NCI-H128 (cell line): ENCODE results near the gene SKA3.
"Not testable (repeated sequence)": the region's sequence is repeated elsewhere in the genome, so short reads cannot be mapped to it uniquely, and the experiment has no call there.

Experiments
- DNase-seq: peaks from one replicate; lab custom pipeline; 2025; ENCODE audit not compliant: unreplicated experiment; lab: John Stamatoyannopoulos, UW

Gene SKA3

DNA sequence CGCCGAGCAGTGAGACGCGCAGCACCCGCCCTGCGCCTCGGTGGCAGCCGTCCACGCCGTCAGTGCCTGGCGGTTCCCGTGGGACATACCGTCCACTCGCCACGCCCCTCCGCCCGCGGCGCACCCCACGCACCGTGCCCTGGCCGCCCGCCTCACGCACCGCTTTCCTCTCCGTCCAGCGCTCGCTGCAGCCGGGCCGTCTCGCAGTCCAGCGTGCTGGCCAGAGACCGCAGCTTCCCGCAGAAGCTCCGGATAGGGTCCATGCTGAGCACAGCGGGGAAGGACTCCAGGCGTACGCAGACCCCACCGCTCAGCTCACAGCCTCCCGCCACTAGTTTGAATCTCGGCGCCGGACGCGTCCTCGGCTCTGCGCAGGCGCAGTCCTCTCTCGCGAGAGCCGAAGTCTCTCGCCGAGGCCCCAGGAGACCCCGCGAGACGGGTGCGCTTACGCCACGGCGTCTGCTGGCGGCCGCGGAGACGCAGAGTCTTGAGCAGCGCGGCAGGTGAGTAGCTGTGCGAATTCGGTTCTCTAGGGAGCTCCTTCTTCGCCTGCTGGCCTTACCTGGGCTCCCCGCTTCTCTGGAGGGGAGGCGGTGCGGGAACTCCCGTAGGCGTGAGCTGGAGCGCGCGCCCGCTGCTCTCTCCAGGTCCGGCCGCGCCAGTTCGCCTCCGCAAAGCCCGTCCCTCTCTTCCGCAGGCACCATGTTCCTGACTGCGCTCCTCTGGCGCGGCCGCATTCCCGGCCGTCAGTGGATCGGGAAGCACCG is at the start of gene SKA3, which contains the start of gene MRPL57:
Gene SKA3, minus strand, starts transcription at position 338 of the 767 bp plus-strand sequence. Its CDS starts 75 bp downstream, at position 263.
Gene MRPL57, plus strand, starts transcription at position 444 of the 767 bp plus-strand sequence. Its CDS starts 259 bp downstream, at position 703.
- peak; percentile 90 for DNase-seq

DNA sequence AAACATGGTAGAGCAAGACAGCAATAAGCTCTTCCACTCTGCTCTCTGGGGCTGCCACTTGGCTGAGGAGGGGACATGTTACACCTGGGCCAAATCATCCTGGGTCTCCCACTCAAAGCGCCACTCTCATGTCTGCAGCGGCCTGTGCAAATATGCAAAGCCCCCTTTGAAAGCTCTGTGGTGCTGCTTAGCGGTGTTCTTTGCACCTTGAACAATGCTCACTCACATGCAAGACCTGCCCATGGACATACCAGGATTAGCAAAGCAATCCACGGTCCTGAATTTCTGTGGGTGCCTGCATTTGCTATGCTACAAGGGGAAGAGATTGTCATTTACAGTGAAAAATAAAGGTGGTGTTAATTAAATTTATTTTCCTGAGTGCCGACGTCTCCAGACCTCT is 48.7 kb upstream of the SKA3 start:
- no peak for DNase-seq

DNA sequence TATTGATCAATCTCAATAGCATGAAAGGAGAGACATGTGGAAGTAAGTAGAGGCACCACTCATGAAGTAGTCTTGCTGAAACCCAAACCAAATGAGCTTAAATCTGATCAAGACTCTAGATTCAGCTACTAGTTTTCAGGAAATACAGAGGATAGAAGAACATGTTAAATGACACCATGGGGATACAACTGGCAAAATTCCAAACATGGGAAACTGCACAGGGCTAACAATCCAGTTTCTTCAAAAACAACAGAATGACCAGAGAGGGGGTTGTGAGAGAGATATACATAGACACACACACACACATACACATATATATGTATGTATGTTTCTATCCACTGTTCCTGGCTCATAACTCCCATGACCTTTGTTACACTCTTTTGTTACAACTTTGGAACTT is 44.9 kb upstream of the SKA3 start:
- no peak for DNase-seq

DNA sequence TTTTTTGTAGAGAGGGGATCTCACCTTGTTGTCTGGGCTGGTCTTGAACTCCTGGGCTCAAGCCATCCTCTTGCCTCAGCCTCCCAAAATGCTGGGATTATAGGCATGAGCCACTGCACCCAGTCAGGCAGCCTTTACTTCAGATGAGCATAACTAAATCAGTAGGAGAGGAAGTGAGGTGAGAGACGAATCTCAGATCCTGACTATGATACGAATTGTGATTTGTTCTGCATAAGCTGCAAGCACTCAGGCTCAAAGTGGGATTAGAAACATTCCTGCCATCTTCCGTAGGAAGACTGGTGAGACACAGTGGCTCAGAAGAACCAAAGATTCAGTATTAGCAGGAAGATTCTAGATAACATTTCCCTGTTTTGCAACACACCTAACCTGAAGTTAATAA is 43.4 kb upstream of the SKA3 start:
- not testable (repeated sequence) for DNase-seq

DNA sequence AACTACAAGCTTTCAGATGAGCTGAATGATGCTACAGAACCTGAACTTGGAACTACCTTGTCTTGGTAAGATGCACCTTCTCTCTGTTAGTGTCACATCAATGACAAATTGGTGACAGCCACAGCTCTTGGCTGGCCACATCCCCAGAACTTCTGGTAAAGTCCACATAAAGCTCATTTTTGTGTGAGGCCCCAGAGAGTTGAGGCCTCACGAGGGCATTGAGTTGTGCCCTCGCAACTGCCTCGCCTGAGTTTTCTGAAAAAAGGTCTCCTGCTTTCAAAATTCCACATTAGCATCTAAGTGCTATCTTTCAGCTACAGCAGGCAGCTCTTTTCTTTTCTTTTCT is 42.7 kb upstream of the SKA3 start:
- DNase-seq = no peak

DNA sequence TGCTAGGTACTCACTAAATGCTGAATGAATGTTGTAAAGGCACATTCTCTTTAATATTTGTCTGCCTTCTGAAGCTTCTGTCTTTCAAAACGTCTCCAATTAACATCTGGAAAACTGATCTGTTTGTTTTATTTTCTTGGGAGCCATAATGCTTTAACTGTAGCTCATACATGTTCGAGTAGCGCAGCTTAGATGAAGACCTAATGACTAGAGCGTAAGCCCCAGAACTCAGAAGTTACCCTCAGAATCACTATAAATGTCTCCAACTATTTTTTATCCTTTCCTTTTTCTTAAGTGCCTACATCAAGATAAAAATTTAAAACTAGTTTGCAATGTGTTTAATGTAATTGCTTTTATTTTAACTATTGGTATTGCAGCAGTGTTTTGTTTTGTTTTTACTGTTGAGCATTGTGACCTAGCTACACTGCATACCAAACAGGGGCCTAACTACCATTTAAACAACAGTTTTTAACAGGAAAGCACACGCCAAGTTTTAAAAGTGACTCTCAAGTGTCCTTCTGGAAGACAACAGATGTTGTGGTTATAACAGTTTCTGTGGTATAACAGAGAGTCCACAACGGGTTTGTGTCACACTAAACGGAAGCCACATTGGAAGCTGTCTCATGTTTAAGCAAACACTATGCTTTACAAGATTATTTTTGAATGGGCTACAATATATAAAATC is 42.1 kb upstream of the SKA3 start:
- no peak for DNase-seq

DNA sequence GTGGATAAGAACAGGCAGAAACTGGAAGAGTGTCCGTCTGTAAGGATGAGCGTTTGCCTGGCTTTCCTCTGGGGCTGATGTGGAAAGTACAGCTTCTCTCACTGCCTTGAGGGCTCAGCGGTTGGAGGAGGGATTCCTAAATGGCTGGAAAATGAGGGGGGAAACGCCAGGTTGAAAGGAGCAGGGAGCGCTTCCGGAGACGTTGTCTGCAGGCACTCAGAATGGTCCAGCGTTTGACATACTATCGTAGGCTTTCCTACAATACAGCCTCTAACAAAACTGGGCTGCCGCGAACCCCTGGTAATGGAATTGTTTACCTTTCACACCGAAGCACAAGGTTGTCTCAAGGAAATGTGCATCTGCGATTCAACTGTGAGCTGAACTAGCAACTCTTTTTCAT is 40.0 kb upstream of the SKA3 start:
- DNase-seq = no peak

DNA sequence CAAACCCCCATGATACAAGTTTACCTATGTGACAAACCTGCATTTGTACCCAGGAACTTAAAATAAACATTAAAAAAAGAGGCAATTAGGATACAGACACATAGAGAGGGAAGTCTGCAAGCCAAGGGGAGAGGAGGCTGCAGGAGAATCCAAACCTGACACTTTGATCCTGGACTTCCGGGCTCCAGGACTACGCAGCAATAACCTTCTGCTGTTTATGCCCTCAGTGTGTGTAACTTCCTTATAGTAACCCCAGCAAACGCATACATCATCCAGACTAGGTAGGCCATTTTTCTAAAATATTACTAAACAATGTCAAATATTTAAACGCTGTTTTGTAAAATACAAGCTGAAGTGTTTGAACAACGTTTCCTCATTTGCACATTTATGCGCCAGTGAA is 39.1 kb upstream of the SKA3 start:
- DNase-seq = not testable (repeated sequence)

DNA sequence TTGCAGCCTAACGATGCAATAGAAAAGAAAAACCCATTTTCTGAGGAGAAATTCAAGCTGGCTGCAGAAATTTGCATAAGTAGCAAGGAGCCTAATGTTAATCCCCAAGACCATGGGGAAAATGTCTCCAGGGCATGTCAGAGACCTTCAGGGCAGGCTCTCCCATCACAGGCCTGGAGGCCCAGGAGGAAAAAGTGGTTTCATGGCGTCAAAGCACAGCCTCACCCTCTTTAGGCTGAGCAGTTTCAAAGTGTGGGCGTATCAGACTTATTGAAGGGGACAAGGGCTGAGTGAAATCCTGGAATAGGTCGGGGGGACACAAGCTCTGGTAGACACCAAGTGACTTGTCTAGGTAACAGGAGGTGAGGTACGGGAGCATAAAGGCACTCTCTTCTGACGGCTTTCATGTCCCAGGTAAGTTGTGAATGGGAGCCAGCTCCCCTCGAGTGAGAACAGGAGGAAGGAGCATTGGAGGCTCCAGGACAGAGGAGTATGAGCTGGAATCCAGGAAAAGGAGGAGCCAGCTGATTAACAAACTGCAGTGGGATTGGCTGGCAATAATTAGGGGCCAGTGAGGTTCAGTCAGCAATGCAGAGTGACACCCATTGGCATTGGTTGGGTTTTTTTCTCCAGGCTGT is 35.9 kb upstream of the SKA3 start:
- DNase-seq = no peak

DNA sequence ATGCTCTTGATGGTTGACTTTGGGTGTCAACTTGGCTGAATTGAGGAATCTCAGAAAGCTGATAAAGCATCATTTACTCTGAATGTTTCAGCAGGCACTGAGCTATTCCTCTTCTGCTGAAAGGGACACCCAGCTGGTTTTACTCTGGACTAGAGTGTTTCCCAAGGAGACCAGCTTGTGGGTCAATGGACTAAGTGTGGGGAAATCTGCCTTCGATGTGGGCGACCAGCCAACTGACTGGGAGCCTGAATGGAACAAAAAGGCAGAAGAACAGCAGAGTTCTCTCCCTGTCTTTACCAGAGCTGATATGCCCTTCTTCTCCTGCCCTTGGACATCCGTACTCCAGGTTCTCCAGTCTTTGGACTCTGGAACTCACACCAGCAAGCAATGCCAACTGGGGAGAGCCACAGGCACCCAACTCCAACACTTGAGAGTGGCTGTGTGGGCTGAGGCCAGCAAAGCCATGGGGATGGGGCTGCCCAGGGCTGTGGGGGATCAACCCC is 32.4 kb upstream of the SKA3 start:
- no peak for DNase-seq

DNA sequence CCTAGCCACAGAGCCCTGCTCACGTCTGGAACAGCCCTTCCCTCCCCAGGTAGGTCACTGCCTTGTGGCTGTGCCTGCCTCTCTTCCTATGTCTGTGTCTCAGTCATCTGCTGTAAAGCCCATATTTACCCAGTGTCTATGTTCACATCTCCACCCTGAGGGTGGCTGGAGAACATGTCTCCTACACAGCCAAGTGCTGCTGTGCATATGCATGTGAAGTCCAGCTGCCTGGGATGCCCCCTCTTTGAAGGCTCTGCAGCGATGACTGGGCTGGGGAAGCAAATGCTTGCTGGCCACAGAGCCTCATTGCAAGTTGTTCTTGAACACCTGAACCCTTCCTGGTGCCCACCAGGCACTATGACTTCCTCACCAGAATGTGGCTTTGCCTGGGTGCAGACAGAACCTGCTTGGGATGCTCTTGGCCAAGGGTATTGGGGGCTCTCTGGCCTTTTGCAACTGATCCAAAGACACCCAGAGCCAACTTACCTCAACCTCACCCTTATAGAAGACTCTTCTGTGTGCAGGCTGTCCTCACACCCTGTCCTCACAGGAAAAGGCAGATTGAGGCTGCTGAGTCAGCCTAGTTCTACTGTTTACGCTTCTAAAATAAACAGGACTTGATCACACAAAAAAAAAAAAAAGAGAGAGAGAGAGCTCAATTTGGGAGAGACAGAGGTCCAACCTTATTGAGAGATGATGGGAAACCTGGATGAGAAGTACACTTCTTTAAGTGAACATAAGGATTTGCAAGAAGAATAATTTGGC is 26.6 kb upstream of the SKA3 start:
- DNase-seq = no peak

DNA sequence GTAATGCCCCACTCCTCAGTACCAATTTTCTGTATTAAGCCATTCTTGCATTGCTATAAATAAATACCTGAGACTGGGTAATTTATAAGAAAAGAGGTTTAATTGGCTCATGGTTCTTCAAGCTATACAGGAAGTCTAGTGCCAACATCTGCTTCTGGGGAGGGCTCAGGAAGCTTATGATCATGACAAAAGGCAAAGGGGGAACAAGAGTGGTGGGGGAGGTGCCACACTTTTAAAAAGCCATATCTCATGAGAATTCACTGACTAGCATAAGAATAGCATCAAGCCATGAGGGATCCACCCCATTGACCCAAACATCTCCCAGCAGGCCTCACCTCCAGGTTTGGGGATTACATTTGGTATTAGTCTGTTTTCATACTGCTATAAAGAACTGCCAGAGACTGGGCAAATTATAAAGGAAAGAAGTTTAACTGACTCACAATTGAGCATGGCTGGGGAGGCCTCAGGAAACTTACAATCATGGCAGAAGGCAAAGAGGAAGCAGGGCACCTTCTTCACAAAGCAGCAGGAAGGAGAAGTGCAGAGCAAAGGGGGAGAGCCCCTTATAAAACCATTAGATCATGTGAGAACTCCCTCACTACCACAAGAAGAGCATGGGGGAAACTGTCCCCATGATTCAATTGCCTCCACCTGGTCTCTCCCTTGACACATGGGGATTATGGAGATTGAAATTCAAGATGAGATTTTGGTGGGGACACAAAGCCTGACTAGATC is 25.3 kb upstream of the SKA3 start:
- DNase-seq = not testable (repeated sequence)

DNA sequence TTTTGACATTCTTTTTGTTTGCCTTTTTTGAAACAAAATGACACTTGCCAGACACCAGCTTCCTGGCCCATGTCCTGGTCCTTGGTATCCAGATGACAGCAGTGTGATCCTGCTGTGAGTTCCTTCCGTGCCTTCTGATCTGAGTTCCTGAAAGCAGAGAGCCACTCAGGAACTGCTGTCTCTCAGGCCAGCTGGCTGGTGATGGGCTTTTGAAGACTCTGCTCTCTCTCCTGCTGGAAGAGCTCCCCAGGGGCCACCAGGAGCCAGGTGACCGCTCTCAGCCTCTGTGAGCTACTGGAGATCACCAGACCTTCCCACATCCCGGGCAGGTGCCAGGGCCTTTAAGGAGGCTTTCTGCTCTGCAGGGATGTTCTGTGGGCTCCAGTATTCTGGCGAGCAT is 22.0 kb upstream of the SKA3 start:
- DNase-seq = not testable (repeated sequence)

DNA sequence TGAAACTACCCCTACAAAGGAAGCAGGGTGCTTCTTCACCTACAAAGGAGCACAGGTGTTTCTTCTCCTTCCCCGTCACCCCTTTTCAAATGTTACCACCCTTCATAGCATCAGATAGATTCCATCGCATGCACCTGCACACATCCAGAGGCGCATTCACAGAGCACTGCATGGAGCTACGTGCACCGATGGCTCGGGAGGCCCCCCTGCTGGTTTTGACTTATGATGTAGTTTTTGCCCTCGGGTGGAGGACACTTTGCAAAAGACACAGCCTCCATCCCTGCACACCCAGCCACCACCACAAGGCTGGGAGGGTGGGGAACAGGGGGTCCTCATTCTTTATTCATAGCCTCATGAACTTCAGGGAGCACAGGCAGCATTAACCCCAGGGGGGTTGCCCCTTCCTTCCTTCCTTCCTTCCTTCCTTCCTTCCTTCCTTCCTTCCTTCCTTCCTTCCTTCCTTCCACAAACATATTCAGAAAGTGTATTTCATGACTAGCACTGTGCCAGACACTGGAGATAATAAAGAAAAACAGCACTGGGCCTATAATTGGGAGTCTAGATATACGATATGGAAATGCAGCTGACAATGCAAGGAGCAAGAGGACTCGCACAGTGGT is 21.4 kb upstream of the SKA3 start:
- DNase-seq = not testable (repeated sequence)

DNA sequence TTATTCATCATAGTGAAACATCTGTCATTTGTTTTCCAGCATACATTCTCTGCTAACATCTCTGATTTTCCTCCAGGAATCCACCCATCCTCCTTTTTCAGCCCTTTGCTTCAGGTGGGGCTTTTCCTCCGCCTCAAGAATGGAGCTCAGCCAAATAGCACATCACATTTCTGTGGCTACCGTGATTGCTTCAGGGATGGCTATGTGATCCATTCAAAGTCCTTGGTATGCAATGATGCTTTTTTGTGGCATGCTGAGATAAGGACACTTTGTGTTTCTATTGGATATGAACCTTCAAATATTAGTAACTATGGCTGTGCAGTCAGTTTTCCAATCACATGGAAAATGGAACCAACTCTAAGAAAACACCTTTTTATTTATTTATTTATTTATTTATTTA is 18.4 kb upstream of the SKA3 start:
- DNase-seq = not testable (repeated sequence)

DNA sequence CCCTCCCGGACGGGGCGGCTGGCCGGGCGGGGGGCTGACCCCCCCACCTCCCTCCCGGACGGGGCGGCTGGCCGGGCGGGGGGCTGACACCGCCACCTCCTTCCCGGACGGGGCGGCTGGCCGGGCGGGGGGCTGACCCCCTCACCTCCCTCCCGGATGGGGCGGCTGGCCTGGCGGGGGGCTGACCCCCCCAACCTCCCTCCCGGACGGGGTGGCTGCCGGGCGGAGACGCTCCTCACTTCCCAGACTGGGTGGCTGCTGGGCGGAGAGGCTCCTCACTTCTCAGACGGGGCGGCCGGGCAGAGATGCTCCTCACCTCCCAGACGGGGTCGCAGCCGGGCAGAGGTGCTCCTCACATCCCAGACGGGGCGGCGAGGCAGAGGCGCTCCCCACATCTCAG is 10.1 kb upstream of the SKA3 start:
- DNase-seq = not testable (repeated sequence)

DNA sequence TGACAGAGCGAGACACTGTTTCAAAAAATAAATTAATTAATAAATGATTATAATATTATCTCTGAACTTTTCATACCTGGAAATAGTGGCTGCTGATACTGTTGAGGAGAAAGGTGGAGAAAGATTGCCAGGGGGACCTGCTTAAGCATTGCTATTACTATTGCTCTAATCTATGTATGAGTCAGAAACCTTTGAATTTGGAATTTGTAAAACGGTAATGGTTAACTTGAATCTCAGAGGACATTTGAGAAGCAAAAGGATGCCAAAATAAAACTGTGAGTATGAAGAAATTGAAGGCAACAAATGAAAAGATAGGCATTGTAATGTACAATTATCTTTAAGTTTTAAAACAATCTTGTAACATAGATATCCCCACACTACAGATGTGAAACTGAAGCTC is 5.3 kb upstream of the SKA3 start:
- DNase-seq = no peak

DNA sequence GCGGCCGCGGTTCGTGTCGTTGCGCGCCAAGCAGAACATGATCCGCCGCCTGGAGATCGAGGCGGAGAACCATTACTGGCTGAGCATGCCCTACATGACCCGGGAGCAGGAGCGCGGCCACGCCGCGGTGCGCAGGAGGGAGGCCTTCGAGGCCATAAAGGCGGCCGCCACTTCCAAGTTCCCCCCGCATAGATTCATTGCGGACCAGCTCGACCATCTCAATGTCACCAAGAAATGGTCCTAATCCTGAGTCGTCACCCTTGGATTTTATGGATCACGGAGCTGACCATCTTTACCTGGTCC is 581 bp upstream of the SKA3 start:
- DNase-seq = no peak

DNA sequence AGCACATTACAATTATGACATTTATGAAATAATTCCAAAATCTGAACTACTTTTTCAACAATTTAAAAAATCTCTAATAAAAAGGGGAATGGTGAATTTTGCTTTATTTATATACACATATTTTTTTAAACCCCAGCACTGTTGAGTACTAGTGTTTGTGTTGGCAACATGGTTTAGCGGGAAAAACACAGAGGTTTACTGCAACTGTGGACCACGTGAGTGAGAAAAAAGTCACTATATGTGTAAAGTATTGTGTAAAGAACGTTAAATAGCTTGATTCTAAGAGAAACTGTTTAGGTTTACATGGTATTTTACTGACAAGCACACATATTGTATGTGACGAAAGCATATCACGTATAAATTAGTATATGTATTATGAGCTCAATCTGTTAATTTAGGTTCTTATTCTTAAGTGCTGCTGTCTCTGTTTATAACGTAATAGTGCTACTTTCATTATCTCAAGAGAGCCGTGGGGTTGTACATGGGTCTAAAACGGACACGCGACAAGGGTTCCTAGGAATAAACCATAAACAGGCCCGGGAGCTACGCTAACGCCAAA is 617 bp downstream of the SKA3 start:
- DNase-seq = no peak

DNA sequence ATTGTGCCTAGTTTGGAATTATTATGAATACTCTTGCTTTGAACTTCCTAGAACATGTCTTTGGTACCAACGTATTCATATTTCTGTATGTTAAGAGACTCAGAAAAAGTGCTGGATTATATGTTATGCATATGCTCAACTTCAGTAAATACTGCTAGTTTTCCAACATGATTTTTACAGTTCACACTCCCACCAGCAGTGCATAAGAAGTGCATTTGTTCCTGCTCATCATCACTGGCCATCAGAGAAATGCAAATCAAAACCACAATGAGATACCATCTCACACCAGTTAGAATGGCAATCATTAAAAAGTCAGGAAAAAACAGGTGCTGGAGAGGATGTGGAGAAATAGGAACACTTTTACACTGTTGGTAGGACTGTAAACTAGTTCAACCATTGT is 2.6 kb downstream of the SKA3 start:
- DNase-seq = not testable (repeated sequence)
